ENCODE measurements around the gene SLC4A3. TPM values are rescaled to one million over a fixed set of nuclear protein-coding genes. Genes with fewer than 3 reads are reported as not detected.

The SLC4A3 gene
- total RNA-seq, 6 experiments from 2014 or later = 0.14 to 0.42 (median 0.27) TPM; not detected in 1

- peak; percentile 95 for DNase-seq
- intact Hi-C loops (cut with DNase I) = no loop called here
- Histone ChIP-seq H3K27ac (no peak overlapping the region), H3K9me3 (no peaks in the 10 kb centered on the region), H3K36me3 (no peaks in the 10 kb centered on the region), H3K27me3 (no peaks in the 10 kb centered on the region), H3K4me3 (no peak overlapping the region), H3K4me1 (no peaks in the 10 kb centered on the region)
- TF ChIP-seq POLR2A (IDR thresholded peaks at IDR 0.05) = no peak
- TF ChIP-seq, protein P1, sequence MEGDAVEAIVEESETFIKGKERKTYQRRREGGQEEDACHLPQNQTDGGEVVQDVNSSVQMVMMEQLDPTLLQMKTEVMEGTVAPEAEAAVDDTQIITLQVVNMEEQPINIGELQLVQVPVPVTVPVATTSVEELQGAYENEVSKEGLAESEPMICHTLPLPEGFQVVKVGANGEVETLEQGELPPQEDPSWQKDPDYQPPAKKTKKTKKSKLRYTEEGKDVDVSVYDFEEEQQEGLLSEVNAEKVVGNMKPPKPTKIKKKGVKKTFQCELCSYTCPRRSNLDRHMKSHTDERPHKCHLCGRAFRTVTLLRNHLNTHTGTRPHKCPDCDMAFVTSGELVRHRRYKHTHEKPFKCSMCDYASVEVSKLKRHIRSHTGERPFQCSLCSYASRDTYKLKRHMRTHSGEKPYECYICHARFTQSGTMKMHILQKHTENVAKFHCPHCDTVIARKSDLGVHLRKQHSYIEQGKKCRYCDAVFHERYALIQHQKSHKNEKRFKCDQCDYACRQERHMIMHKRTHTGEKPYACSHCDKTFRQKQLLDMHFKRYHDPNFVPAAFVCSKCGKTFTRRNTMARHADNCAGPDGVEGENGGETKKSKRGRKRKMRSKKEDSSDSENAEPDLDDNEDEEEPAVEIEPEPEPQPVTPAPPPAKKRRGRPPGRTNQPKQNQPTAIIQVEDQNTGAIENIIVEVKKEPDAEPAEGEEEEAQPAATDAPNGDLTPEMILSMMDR (IDR thresholded peaks at IDR 0.05) = peak; percentile 99 to 100 (median 100)
- 14% methylated on average over 11 of the region's 24 CpGs for WGBS (ENCODE audit: insufficient coverage, low coverage, low lambda C conversion rate, missing lambda C conversion rate)
- peak; percentile 99 to 100 (median 100) for ATAC-seq
Measured at GRCh38 chr2:219642465-219643083, 15.1 kb downstream of the SLC4A3 start.

DNA sequence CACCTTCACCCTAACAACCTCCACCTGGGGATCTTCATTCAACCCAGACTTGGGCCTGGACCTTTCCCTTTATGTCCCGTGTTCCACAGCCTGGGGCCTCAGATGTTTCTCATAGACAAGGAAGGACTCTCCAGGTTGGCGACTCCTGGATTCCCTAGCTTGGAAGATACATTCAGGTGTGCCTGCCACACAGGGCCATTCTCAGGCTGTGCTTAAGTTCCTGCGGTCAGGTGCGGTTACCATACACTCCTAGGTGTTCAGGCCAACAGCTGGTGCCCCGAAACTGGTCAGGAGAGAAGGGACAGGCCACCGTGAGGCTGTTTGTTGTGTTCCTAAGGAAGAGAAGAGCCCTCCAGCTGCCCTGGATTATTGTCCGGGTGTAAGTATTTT is 15.6 kb downstream of the SLC4A3 start:
- intact Hi-C loops (cut with DNase I) = no loop called here
- no peaks in the 10 kb centered on the region for H3K9me3 ChIP-seq
- TF ChIP-seq, protein P1 (IDR thresholded peaks at IDR 0.05) = no peak
- no peak for TF ChIP-seq POLR2A (IDR thresholded peaks at IDR 0.05)
- DNase-seq (no peak), ATAC-seq (no peak)
- no peaks in the 10 kb centered on the region for H3K4me1 ChIP-seq
- no peaks in the 10 kb centered on the region for H3K27me3 ChIP-seq
- 48% methylated on average over 3 of the region's 7 CpGs for WGBS (ENCODE audit: insufficient coverage, low coverage, low lambda C conversion rate, missing lambda C conversion rate)
- H3K36me3 ChIP-seq = no peaks in the 10 kb centered on the region
- H3K4me3 ChIP-seq = no peak overlapping the region
- no peak overlapping the region for H3K27ac ChIP-seq

- Histone ChIP-seq H3K4me3 (no peak overlapping the region), H3K27ac (no peak overlapping the region), H3K4me1 (no peaks in the 10 kb centered on the region), H3K36me3 (no peaks in the 10 kb centered on the region), H3K27me3 (no peaks in the 10 kb centered on the region), H3K9me3 (no peaks in the 10 kb centered on the region)
- no peak for ATAC-seq
- 76% methylated on average over 4 of the region's 14 CpGs for WGBS (ENCODE audit: insufficient coverage, low coverage, low lambda C conversion rate, missing lambda C conversion rate)
- TF ChIP-seq, protein P1 (IDR thresholded peaks at IDR 0.05) = no peak
- no peak for TF ChIP-seq POLR2A (IDR thresholded peaks at IDR 0.05)
- no peak for DNase-seq
- intact Hi-C loops (cut with DNase I) = no loop called here
Measured at GRCh38 chr2:219643788-219644398, 16.5 kb downstream of the SLC4A3 start.

DNA sequence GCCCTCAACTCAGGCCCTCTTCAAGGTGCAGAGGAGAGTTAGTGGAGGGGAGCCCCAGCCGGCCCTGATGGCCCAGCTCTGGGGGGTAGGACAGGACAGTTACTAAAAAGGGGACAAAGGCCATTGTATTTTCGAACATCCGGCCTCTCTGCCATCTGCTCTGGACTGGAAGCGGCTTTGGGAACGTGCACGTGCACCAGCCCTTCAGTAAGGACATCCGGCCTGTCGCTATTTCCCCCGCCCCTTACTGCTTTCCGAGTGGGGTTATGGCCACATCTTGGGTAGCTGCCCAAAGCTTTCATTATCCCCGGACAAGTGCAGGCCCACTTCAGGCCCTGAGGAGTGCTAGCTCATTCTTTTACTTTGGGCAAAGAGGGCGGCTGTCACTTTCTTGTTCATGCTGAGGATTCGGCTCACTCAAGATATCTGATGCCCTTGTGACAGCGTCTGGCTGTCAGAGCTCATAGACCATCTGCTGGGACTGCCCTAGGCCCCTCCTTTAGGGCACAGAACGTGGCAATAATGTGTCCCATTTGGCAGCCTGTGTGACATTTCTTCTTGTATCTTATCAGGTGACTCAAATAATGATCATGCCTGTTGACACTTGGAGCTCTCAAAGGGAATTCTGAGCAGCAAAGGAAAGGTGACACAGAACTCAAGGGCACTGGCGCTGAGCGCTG is 17.5 kb downstream of the SLC4A3 start:
- TF ChIP-seq, protein P1 (IDR thresholded peaks at IDR 0.05) = no peak
- TF ChIP-seq POLR2A (IDR thresholded peaks at IDR 0.05) = no peak
- ATAC-seq (peak in 1 of 4 donors; percentile 6), DNase-seq (no peak)
- WGBS (ENCODE audit: insufficient coverage, low coverage, low lambda C conversion rate, missing lambda C conversion rate) = 43% methylated on average over 8 of the region's 17 CpGs
- no peaks in the 10 kb centered on the region for H3K27me3 ChIP-seq
- H3K4me1 ChIP-seq = no peaks in the 10 kb centered on the region
- no peaks in the 10 kb centered on the region for H3K9me3 ChIP-seq
- H3K4me3 ChIP-seq = no peak overlapping the region
- no peaks in the 10 kb centered on the region for H3K36me3 ChIP-seq
- no peak overlapping the region for H3K27ac ChIP-seq
- intact Hi-C loops (cut with DNase I) = loop anchor here in 1 of 2 donors (5.0 kb wide), 1 partner anchor 108 kb away; no protein-coding TSS in a partner anchor

Data from right lobe of liver (tissue), 6 donors.